HepG2 (cell line): ENCODE data around the gene ZNF23. TPM values are rescaled to one million over a fixed set of nuclear protein-coding genes. Genes with fewer than 3 reads are reported as not detected.

Experiments
- EP300 ChIP-seq, 3 experiments: sonication (generic) in 1 of 3; formaldehyde crosslinking in 1 of 3; IDR thresholded peaks; 2 replicates each; pipeline versions ENCODE4 v1.5.1 to v1.6.1; 2011 to 2020; ENCODE audit warnings: low read depth in 2 of 3, low read length in 2 of 3, borderline replicate concordance in 1 of 3, improper control_type of control experiment in 1 of 3, mild to moderate bottlenecking in 1 of 3, missing genetic modification reagents in 1 of 3, moderate library complexity in 1 of 3
- FOXA1 ChIP-seq, 2 experiments: fragments of 450-650 bp in 1 of 2; sonication (generic) in 1 of 2; formaldehyde crosslinking in 1 of 2; IDR thresholded peaks; 2 replicates each; pipeline versions ENCODE4 v1.4.0 to v1.6.1; 2016 to 2020; ENCODE audit warnings: missing genetic modification reagents in 1 of 2
- HNRNPLL ChIP-seq: fragments of 200-400 bp; formaldehyde crosslinking; IDR thresholded peaks from 2 replicates; pipeline ENCODE4 v1.6.1; 2017; ENCODE audit warnings: mild to moderate bottlenecking, low read depth, low read length; ENCODE audit not compliant: poor library complexity, severe bottlenecking
- KDM3A ChIP-seq: IDR thresholded peaks from 2 replicates; pipeline ENCODE4 v1.6.1; 2018; ENCODE audit warnings: low read depth, missing compliant biosample characterization
- KLF11 ChIP-seq: IDR thresholded peaks from 2 replicates; pipeline ENCODE4 v1.6.1; 2016; ENCODE audit warnings: missing compliant biosample characterization
- MAZ ChIP-seq, 2 experiments: sonication (generic) in 1 of 2; formaldehyde crosslinking in 1 of 2; IDR thresholded peaks; 2 replicates each; pipeline versions ENCODE4 v1.5.0 to v1.6.1; 2012 to 2020; ENCODE audit warnings: low read depth in 2 of 2, mild to moderate bottlenecking in 2 of 2, borderline replicate concordance in 1 of 2, improper control_type of control experiment in 1 of 2, low read length in 1 of 2, missing genetic modification reagents in 1 of 2, moderate library complexity in 1 of 2
- MEIS2 ChIP-seq: sonication (generic); formaldehyde crosslinking; IDR thresholded peaks from 2 replicates; pipeline ENCODE4 v1.9.0; 2021; ENCODE audit warnings: mild to moderate bottlenecking, missing genetic modification reagents
- NR2F2 ChIP-seq: IDR thresholded peaks from 2 replicates; pipeline ENCODE4 v1.6.1; 2012; ENCODE audit warnings: low read depth, inconsistent platforms, borderline replicate concordance
- RCOR2 ChIP-seq: IDR thresholded peaks from 2 replicates; pipeline ENCODE4 v1.6.1; 2016; ENCODE audit warnings: missing biosample characterization, missing genetic modification reagents
- TBX2 ChIP-seq: sonication (generic); formaldehyde crosslinking; IDR thresholded peaks from 2 replicates; pipeline ENCODE4 v1.5.0; 2020; ENCODE audit warnings: missing genetic modification reagents, mild to moderate bottlenecking, borderline replicate concordance
- TFDP2 ChIP-seq: sonication (generic); formaldehyde crosslinking; IDR thresholded peaks from 2 replicates; pipeline ENCODE4 v1.4.0; 2020; ENCODE audit warnings: missing genetic modification reagents
- TFE3 ChIP-seq: IDR thresholded peaks from 2 replicates; pipeline ENCODE4 v1.6.1; 2016
- ZBTB2 ChIP-seq: sonication (generic); formaldehyde crosslinking; IDR thresholded peaks from 2 replicates; pipeline ENCODE4 v1.8.0; 2022; ENCODE audit warnings: low read depth, missing genetic modification reagents
- ZBTB8A ChIP-seq: sonication (generic); formaldehyde crosslinking; IDR thresholded peaks from 2 replicates; pipeline ENCODE4 v1.4.0; 2020; ENCODE audit warnings: mild to moderate bottlenecking, low read depth, missing genetic modification reagents, borderline replicate concordance
- ZFP1 ChIP-seq: IDR thresholded peaks from 2 replicates; pipeline ENCODE4 v1.6.1; 2016
- ZMYM4 ChIP-seq: sonication (generic); formaldehyde crosslinking; IDR thresholded peaks from 2 replicates; pipeline ENCODE4 v1.8.1; 2023; ENCODE audit warnings: mild to moderate bottlenecking, missing genetic modification reagents
- ZNF253 ChIP-seq: sonication (generic); formaldehyde crosslinking; IDR thresholded peaks from 2 replicates; pipeline ENCODE4 v1.8.0; 2022; ENCODE audit warnings: mild to moderate bottlenecking, missing genetic modification reagents, borderline replicate concordance
- ZNF256 ChIP-seq: sonication (generic); formaldehyde crosslinking; conservative IDR thresholded peaks from 2 replicates; pipeline ENCODE4 v1.4.0; 2020; ENCODE audit warnings: missing genetic modification reagents
- ZNF337 ChIP-seq: sonication (generic); formaldehyde crosslinking; IDR thresholded peaks from 2 replicates; pipeline ENCODE4 v1.5.1; 2020; ENCODE audit warnings: missing genetic modification reagents, low read depth, mild to moderate bottlenecking, borderline replicate concordance
- ZNF564 ChIP-seq: sonication (generic); formaldehyde crosslinking; IDR thresholded peaks from 2 replicates; pipeline ENCODE4 v1.8.1; 2023; ENCODE audit warnings: mild to moderate bottlenecking, missing genetic modification reagents
- ZNF572 ChIP-seq: sonication (generic); formaldehyde crosslinking; IDR thresholded peaks from 2 replicates; pipeline ENCODE4 v1.5.1; 2020; ENCODE audit warnings: mild to moderate bottlenecking, missing genetic modification reagents
- ZNF574 ChIP-seq: sonication (generic); formaldehyde crosslinking; IDR thresholded peaks from 2 replicates; pipeline ENCODE4 v1.4.0; 2020; ENCODE audit warnings: missing genetic modification reagents
- ZNF841 ChIP-seq: sonication (generic); formaldehyde crosslinking; IDR thresholded peaks from 2 replicates; pipeline ENCODE4 v1.8.1; 2023; ENCODE audit warnings: missing genetic modification reagents, borderline replicate concordance
- polyA plus RNA-seq, 8 experiments: library from polyadenylated mRNA; depleted of rRNA in 3 of 8; stranded (reverse) in 7 of 8; unstranded in 1 of 8; fragments of >200 nt; fragmentation: Illumina TruSeq in 4 of 8; extraction: Trizol in 4 of 8; gene quantifications; 2 replicates each; pipeline versions ENCODE4 v1.2.1 to v1.2.3, GENCODE V29; 2011 to 2016; ENCODE audit warnings: low read depth in 4 of 8, missing spikeins in 1 of 8, mixed read lengths in 1 of 8; ENCODE audit not compliant: insufficient read depth in 1 of 8
- total RNA-seq, 5 experiments: library from RNA; depleted of rRNA; stranded (reverse); fragments of >200 nt; fragmentation: Illumina TruSeq; extraction: Trizol; gene quantifications; 2 replicates each; pipeline ENCODE4 v1.2.3, GENCODE V29; 2016; ENCODE audit warnings: low read depth in 1 of 5

Gene ZNF23
- total and polyA plus RNA-seq, 2 of the 13 experiments (the other 11 are each of a cell fraction or from before 2014, with no cell fraction given), result 8.6 to 12.2 TPM

- TF ChIP-seq ZNF253 (CRISPR knock-in tag) (no peak), KDM3A (CRISPR knock-in tag) (peak; percentile 26; the same call in 1 of the 2 replicates), ZMYM4 (CRISPR knock-in tag) (no peak), EP300 (IDR thresholded peaks at IDR 0.05; ENCODE audit: low read depth in 2 of 2, low read length in 2 of 2) (no peak), EP300 (CRISPR knock-in tag; IDR thresholded peaks at IDR 0.05; ENCODE audit: borderline replicate concordance) (no peak), TBX2 (CRISPR knock-in tag) (no peak), MAZ (IDR thresholded peaks at IDR 0.05; ENCODE audit: borderline replicate concordance, low read depth, low read length) (no peak), MAZ (CRISPR knock-in tag; IDR thresholded peaks at IDR 0.05; ENCODE audit: low read depth) (no peak), KLF11 (no peak), ZNF256 (no peak), ZNF564 (no peak), ZNF337 (no peak), ZBTB8A (CRISPR knock-in tag) (no peak), ZFP1 (CRISPR knock-in tag) (no peak), ZNF574 (CRISPR knock-in tag) (peak; percentile 66), HNRNPLL (peak; percentile 27), FOXA1 (IDR thresholded peaks at IDR 0.05) (no peak), FOXA1 (CRISPR knock-in tag; IDR thresholded peaks at IDR 0.05) (no peak), MEIS2 (CRISPR knock-in tag) (no peak), ZNF572 (CRISPR knock-in tag) (0 out of 2 replicates have a peak, but pooled peaks have one; percentile 46), TFDP2 (CRISPR knock-in tag) (no peak), ZBTB2 (no peak), NR2F2 (no peak), RCOR2 (CRISPR knock-in tag) (no peak), ZNF841 (no peak), TFE3 (CRISPR knock-in tag) (no peak)
These were observed 20.5 kb downstream of the ZNF23 start (continued) for GRCh38 chr16:71441348-71442050.
